NCI-H345 (cell line): ENCODE data around the gene BRICD5.

Experiments
- DNase-seq: peaks from one replicate; lab custom pipeline; 2025; lab: John Stamatoyannopoulos, UW

BRICD5 gene

DNA sequence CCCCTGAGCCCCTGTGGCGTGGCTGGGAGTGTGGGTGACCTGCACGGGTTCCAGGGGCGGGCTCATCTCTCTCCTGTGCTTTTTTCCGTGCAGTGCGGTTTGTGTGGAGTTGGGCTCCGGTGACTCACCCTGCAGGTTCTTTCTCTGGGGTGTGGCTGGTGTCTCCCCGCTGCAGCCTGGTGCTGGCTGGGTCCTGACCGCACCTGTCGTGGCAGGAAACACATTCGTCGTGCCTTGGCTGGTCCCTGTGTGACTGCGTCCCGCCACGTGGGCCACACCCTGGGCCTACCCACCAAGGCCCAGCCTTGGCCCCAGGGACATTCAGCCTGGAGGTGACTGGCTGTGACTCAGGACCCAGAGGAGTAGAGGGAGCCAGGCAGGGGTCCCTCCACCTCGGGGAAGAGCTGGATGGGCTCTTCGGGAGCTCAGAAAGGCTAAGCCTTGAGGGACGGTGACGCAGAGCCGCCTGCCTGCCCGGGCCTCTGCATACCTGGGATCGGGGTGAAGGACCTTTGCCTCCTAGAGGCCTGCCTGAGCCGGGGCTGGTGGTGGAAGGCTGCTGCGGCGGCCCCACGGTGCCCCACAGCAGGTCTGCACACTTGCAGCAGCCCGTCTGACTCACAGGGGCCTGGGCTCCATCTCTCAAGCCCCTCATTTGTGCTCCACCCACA lies 47.3 kb downstream of the BRICD5 start:
- DNase-seq = no peak

DNA sequence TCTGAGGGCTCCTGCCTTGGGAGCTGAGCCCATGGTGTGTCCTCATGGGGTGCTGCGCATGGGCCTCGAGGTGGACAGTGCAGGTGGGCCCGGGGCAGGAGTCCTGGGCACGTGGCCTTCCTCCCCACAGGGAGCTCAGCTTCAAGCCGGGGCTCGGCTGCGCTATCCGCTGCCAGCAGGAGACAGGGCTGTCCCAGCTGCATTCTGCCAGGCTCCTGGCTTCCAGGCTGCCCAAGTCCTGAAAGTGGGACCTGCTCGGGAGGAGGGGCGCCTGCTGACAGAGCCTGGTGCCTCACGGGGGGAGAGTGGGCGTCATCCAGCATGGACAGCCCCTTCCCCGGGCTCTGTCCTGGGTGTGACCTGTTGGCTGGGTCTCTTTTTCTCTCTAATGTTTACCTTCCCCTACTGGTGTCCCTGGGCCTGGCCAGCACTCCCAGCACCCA lies 48.0 kb downstream of the BRICD5 start:
- DNase-seq = no peak

DNA sequence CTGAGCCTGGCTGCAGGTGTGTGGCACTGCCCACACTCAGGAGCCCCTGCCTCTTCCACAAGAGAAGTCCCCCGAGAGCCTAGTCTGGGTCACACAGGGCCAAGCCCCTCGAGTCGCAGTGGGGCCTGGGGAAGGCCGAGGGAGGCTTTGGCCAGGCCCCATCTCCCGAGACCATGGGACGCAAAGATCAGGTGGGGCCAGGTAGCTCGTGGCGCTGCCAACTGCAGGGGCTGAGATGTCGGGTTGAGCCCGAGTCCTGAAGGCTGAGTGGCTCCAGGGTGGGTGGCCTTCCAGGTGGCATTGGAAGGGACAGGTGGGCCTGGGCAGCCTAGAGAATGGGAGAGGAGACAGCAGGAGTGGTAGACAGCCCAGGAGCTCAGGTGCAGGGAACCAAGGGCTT lies 48.8 kb downstream of the BRICD5 start:
- no peak for DNase-seq

DNA sequence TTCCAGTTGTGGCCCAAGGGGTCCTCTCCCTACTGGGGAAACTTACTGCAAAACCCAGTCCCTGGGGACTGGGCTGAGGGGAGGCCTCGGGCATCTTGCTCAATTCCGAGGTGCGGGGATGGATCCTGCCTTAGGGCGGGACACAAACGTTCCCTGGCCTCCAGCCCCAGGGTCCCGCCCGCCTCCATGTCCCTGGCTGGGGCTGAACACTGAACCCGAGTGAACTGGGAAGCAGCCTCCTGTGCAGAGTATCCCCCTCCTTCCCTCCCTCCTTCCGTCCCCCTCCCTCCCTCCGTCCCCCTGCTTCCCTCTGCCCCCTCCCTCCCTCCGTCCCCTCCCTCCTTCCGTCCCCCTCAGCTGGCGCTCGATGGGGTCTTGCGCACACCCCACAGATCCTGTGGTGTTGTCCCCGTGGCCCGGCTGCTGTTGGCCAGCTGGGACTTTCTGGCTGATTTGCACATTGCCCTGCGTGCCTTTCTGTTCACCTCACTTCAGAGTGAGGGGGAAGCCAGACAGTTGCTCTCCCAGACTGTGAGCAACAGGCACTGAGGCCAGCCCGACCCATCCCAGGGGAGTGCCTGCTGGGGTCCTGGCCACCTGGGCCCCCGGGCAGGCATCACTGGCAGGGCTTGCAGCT lies 49.6 kb downstream of the BRICD5 start:
- DNase-seq = no peak
